Measurements from ENCODE around the gene RPTOR. TPM values are rescaled to one million over a fixed set of nuclear protein-coding genes. Genes with fewer than 3 reads are reported as not detected.
A peak's percentile ranks its signal among the peaks of the same experiment; 100 is the strongest.

RPTOR gene
- total and polyA plus RNA-seq, 2 experiments from 2014 or later: 13.2 to 37.9 TPM

DNA sequence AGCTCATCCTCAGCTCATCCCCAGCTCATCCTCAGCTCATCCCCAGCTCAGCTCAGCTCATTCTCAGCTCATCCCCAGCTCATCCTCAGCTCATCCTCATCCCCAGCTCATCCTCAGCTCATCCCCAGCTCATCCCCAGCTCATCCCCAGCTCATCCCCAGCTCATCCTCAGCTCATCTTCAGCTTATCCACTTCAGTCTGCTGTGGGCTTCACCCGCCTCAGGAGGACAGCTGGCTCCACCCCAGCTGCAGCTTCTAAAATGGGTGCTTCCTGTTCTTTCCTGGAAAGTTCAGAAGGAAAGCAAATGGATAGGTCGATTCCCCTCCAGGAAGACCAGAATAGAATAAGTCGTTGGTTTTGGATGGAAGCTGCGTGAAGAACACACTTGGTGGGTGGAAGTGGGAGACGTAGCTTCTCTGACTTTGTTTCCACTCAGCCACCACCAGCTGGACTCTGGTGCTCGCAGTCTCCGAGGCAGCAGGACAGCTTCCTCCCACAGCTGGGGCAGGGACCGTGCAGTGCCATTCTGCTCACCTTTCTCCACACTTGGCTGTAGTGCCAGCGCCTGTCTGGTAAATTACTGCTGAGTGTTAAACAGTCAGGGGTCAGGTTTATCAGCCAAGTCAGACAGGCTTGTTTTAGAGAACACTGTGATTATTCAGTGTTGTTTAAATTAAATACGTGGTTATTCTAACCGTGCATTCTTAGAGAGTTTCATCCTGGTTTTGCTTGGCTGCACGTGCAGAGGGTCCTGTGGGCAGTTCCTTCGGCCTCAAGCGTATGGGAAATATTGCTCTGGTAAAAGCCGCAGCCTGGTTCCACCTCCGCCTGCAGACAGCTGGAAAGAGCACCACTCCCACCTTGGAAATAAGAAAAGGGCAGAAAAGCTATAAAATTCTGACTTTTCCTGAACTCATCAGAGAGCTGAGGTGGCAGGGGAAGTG, 386.0 kb downstream of the RPTOR start:
- Histone ChIP-seq H3K4me3 (no peak overlapping the region), H3K27ac (no peak overlapping the region), H3K4me1 (ENCODE audit: low read depth) (peaks cover 10% of the 10 kb centered on the region), H3K27me3 (no peaks in the 10 kb centered on the region), H3K36me3 (peaks cover 3% of the 10 kb centered on the region), H3K9me3 (ENCODE audit: low read depth) (no peaks in the 10 kb centered on the region)
- TF ChIP-seq CTCF (IDR thresholded peaks at IDR 0.05; ENCODE audit: low read depth, low read length): no peak
- DNase-seq (ENCODE audit: low read depth in 1 of 2, low spot score in 1 of 2): no peak

DNA sequence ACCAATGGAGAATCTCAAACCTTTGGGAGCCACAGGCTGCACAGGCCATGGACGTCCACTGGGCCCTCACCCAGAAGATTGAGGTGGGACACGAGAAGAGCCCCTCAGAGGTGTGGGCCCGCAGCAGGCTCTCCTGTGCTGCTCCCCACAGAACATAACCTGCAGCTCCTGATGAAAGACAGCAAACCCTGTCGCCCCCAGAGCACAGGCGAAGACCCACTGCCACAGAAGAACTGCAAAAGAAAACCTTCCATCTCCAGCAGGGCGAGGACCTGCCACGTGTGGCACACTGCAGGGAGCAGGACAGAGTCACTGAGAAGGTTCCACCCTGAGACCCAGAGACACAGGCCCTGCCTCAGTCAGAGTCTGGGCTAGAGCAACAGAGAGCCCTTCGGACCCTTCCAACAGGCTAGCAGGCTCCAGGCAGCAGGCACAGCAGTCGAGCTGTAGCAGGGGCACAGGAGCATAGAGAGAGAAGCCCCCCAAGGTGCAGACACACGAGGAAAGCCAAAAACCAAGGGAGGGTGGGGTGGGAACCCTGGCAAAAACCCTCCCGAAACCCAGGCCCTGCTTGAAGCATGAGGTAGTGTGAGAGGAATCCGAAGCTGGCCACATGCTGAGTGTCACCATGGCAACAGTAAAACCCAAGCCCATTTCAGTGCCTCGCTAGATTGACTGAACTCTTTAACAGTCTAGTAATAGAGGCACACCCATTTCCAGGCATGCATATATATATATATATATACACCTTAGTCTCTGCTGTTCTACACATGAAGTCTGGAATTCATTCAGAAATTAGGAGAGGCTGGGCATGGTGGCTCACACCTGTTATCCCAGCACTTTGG, 387.0 kb downstream of the RPTOR start:
- Histone ChIP-seq H3K27me3 (no peaks in the 10 kb centered on the region), H3K4me1 (ENCODE audit: low read depth) (peaks cover 10% of the 10 kb centered on the region), H3K36me3 (peaks cover 3% of the 10 kb centered on the region), H3K27ac (no peak overlapping the region), H3K4me3 (no peak overlapping the region), H3K9me3 (ENCODE audit: low read depth) (no peaks in the 10 kb centered on the region)
- no peak for TF ChIP-seq CTCF (IDR thresholded peaks at IDR 0.05; ENCODE audit: low read depth, low read length)
- DNase-seq (ENCODE audit: low read depth in 1 of 2, low spot score in 1 of 2): peak; percentile 9 to 33

DNA sequence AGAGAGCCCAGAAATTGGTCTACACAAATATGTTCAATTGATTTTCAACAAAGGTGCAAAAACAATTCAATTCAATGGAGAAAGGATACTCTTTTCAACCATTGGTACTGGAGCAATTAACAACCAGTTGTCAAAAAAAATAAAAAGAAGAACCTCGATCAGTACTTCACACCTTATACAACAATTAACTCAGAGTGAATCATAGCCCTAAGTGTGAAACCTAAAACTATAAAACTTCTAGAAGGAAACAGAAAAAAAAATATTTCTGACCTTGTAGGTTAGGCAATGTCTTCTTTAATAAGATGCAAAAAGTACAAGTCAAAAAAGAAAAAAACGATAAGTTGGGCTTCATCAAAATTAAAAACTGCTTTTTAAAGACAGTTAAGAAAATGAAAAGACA, 390.9 kb downstream of the RPTOR start:
- H3K27me3 ChIP-seq: no peaks in the 10 kb centered on the region
- no peak for DNase-seq (ENCODE audit: low read depth in 1 of 2, low spot score in 1 of 2)
- no peak overlapping the region for H3K27ac ChIP-seq
- no peaks in the 10 kb centered on the region for H3K9me3 ChIP-seq (ENCODE audit: low read depth)
- no peak overlapping the region for H3K4me3 ChIP-seq
- H3K4me1 ChIP-seq (ENCODE audit: low read depth): no peaks in the 10 kb centered on the region
- H3K36me3 ChIP-seq: peaks cover 7% of the 10 kb centered on the region
- TF ChIP-seq CTCF (IDR thresholded peaks at IDR 0.05; ENCODE audit: low read depth, low read length): no peak

DNA sequence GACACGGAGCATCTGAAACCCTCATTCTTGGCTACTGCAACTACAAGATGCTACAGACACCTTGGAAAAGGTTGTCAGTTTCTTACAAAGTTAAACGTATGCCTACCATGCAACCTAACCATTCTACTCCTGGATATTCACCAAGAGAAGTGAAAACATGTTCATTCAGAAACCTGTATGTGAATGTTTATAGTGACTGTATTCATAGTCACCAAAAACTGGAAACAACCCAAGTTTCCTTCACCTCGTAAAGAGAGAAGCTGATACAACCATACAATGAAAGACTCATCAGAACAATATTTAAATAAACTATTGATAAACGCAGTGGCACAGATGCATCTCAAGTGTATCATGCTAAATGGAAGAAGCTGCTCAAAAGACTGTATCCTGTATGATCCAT, 391.6 kb downstream of the RPTOR start:
- H3K9me3 ChIP-seq (ENCODE audit: low read depth): no peaks in the 10 kb centered on the region
- TF ChIP-seq CTCF (IDR thresholded peaks at IDR 0.05; ENCODE audit: low read depth, low read length): no peak
- peaks cover 7% of the 10 kb centered on the region for H3K36me3 ChIP-seq
- H3K4me1 ChIP-seq (ENCODE audit: low read depth): no peaks in the 10 kb centered on the region
- no peak overlapping the region for H3K27ac ChIP-seq
- H3K27me3 ChIP-seq: no peaks in the 10 kb centered on the region
- no peak overlapping the region for H3K4me3 ChIP-seq
- DNase-seq (ENCODE audit: low read depth in 1 of 2, low spot score in 1 of 2): no peak

DNA sequence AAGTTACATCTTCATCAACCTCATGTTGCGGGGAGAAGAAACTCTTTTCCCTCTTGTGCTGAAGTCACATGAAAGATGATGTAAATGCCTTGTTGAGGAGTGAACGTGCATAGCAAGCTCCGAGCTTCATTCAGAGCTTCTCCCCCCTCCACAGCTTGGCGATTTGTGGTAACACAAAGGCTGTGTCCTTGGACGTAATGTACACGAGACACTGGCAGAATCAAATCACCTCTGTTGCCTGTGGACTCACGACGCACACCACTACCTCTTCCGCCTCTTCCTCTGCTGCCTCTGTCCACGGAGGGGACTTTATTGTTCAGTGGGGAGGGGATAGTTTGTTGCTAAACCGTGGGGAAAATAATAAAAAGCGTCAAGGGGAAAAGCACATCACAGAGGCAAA, 392.1 kb downstream of the RPTOR start:
- Histone ChIP-seq H3K36me3 (peaks cover 7% of the 10 kb centered on the region), H3K27ac (no peak overlapping the region), H3K27me3 (no peaks in the 10 kb centered on the region), H3K4me1 (ENCODE audit: low read depth) (no peaks in the 10 kb centered on the region), H3K9me3 (ENCODE audit: low read depth) (no peaks in the 10 kb centered on the region), H3K4me3 (no peak overlapping the region)
- TF ChIP-seq CTCF (IDR thresholded peaks at IDR 0.05; ENCODE audit: low read depth, low read length): no peak
- no peak for DNase-seq (ENCODE audit: low read depth in 1 of 2, low spot score in 1 of 2)

Measured in cardiac muscle cell (in vitro differentiated cells and primary cell).